Activated naive CD4-positive, alpha-beta T cell treated with anti-CD3 and anti-CD28 coated beads, Interleukin-2, amount 50 U/mL, for 72 hours (primary cell): ENCODE results near the gene NRCAM. TPM values are rescaled to one million over a fixed set of nuclear protein-coding genes. Genes with fewer than 3 reads are reported as not detected.
A peak's percentile ranks its signal among the peaks of the same experiment; 100 is the strongest.

Source experiments
- ATAC-seq, 2 donors: fragments of 150-1000 bp; cut with Tn5 transposase; 2 replicates each; pipeline ENCODE4 v1.10.0; 2021; ENCODE audit warnings: mild to moderate bottlenecking in 2 of 2, moderate library complexity in 2 of 2
- DNase-seq, 2 donors: peaks; one replicate each; pipeline ENCODE4 v3.0.0; 2021 to 2022; ENCODE audit warnings: low spot score in 2 of 2
- H3K27ac Mint-ChIP-seq, 2 donors: one replicate each; pipeline ENCODE4 v1.8.0; 2022; ENCODE audit warnings: mild to moderate bottlenecking in 2 of 2, mixed read lengths in 2 of 2
- H3K36me3 Mint-ChIP-seq, 2 donors: one replicate each; pipeline ENCODE4 v1.8.0; 2022; ENCODE audit warnings: mixed read lengths in 2 of 2
- H3K9me3 Mint-ChIP-seq, 2 donors: one replicate each; pipeline ENCODE4 v1.8.0; 2022; ENCODE audit warnings: mixed read lengths in 2 of 2
- total RNA-seq, 2 donors: library from RNA; stranded (reverse); gene quantifications; one replicate each; pipeline ENCODE4 v1.2.3, GENCODE V29; 2022

NRCAM gene
- total RNA-seq, 2 donors from 2014 or later: 0.09 to 0.80 TPM

GRCh38 chr7:108448584-108449505 lies 7.4 kb downstream of the NRCAM start:
- H3K9me3 Mint-ChIP-seq: no peaks in the 10 kb centered on the region
- no peak for DNase-seq
- no peaks in the 10 kb centered on the region for H3K36me3 Mint-ChIP-seq
- H3K27ac Mint-ChIP-seq: no peak overlapping the region
- no peak for ATAC-seq

- Mint-ChIP-seq H3K27ac (no peak overlapping the region), H3K9me3 (no peaks in the 10 kb centered on the region), H3K36me3 (no peaks in the 10 kb centered on the region)
- ATAC-seq (peak; percentile 98 to 100), DNase-seq (peak in 1 of 2 donors; percentile 29)
These were observed 14.1 kb downstream of the NRCAM start for GRCh38 chr7:108442039-108442568.

GRCh38 chr7:108441392-108441955 lies 14.8 kb downstream of the NRCAM start:
- DNase-seq (no peak), ATAC-seq (no peak)
- H3K27ac Mint-ChIP-seq: no peak overlapping the region
- H3K36me3 Mint-ChIP-seq: no peaks in the 10 kb centered on the region
- no peaks in the 10 kb centered on the region for H3K9me3 Mint-ChIP-seq

GRCh38 chr7:108440613-108441012 lies 15.6 kb downstream of the NRCAM start:
- H3K27ac Mint-ChIP-seq: no peak overlapping the region
- no peaks in the 10 kb centered on the region for H3K36me3 Mint-ChIP-seq
- no peak for ATAC-seq
- H3K9me3 Mint-ChIP-seq: no peaks in the 10 kb centered on the region
- DNase-seq: no peak

- ATAC-seq (no peak), DNase-seq (no peak)
- Mint-ChIP-seq H3K27ac (no peak overlapping the region), H3K9me3 (no peaks in the 10 kb centered on the region), H3K36me3 (peaks cover 0 to 4% of the 10 kb centered on the region in 2 donors)
These were observed 19.3 kb downstream of the NRCAM start for GRCh38 chr7:108436906-108437305.

- Mint-ChIP-seq H3K9me3 (no peaks in the 10 kb centered on the region), H3K27ac (no peak overlapping the region), H3K36me3 (peaks cover 0 to 4% of the 10 kb centered on the region in 2 donors)
- DNase-seq (no peak), ATAC-seq (no peak)
These were observed 22.2 kb downstream of the NRCAM start for GRCh38 chr7:108434010-108434409.

GRCh38 chr7:108431099-108431498 lies 25.1 kb downstream of the NRCAM start:
- DNase-seq: no peak
- H3K9me3 Mint-ChIP-seq: no peaks in the 10 kb centered on the region
- ATAC-seq: no peak

GRCh38 chr7:108430664-108431063 lies 25.6 kb downstream of the NRCAM start:
- no peaks in the 10 kb centered on the region for H3K9me3 Mint-ChIP-seq
- H3K27ac Mint-ChIP-seq: no peak overlapping the region
- ATAC-seq (no peak), DNase-seq (no peak)
- peaks cover 0 to 4% of the 10 kb centered on the region in 2 donors for H3K36me3 Mint-ChIP-seq

More at GRCh38 chr7:108431099-108431498, 25.1 kb downstream of the NRCAM start:
- Mint-ChIP-seq H3K27ac (no peak overlapping the region), H3K36me3 (peaks cover 0 to 4% of the 10 kb centered on the region in 2 donors)

GRCh38 chr7:108427766-108428165 lies 28.5 kb downstream of the NRCAM start:
- H3K27ac Mint-ChIP-seq: no peak overlapping the region
- ATAC-seq (no peak), DNase-seq (no peak)
- peaks cover 0 to 4% of the 10 kb centered on the region in 2 donors for H3K36me3 Mint-ChIP-seq
- no peaks in the 10 kb centered on the region for H3K9me3 Mint-ChIP-seq

- no peak for ATAC-seq
- DNase-seq: no peak
- H3K27ac Mint-ChIP-seq: no peak overlapping the region
These were observed 30.4 kb downstream of the NRCAM start for GRCh38 chr7:108425714-108426275.

GRCh38 chr7:108424013-108424412 lies 32.2 kb downstream of the NRCAM start:
- Mint-ChIP-seq H3K9me3 (no peaks in the 10 kb centered on the region), H3K27ac (no peak overlapping the region), H3K36me3 (no peaks in the 10 kb centered on the region)
- DNase-seq (no peak), ATAC-seq (no peak)

More at GRCh38 chr7:108425714-108426275, 30.4 kb downstream of the NRCAM start:
- Mint-ChIP-seq H3K36me3 (no peaks in the 10 kb centered on the region), H3K9me3 (no peaks in the 10 kb centered on the region)

GRCh38 chr7:108423089-108423989 lies 32.9 kb downstream of the NRCAM start:
- no peaks in the 10 kb centered on the region for H3K36me3 Mint-ChIP-seq
- no peaks in the 10 kb centered on the region for H3K9me3 Mint-ChIP-seq
- DNase-seq (no peak), ATAC-seq (peak in 1 of 2 donors; percentile 82)
- no peak overlapping the region for H3K27ac Mint-ChIP-seq

GRCh38 chr7:108421720-108422331 lies 34.4 kb downstream of the NRCAM start:
- DNase-seq: no peak
- Mint-ChIP-seq H3K36me3 (peaks cover 0 to 6% of the 10 kb centered on the region in 2 donors), H3K9me3 (no peaks in the 10 kb centered on the region), H3K27ac (no peak overlapping the region)
- no peak for ATAC-seq

GRCh38 chr7:108419961-108420908 lies 36.0 kb downstream of the NRCAM start:
- H3K27ac Mint-ChIP-seq: no peak overlapping the region
- DNase-seq (no peak), ATAC-seq (peak in 1 of 2 donors; percentile 44)
- H3K9me3 Mint-ChIP-seq: no peaks in the 10 kb centered on the region
- peaks cover 0 to 6% of the 10 kb centered on the region in 2 donors for H3K36me3 Mint-ChIP-seq

GRCh38 chr7:108418946-108419345 lies 37.3 kb downstream of the NRCAM start:
- Mint-ChIP-seq H3K9me3 (no peaks in the 10 kb centered on the region), H3K36me3 (peaks cover 0 to 6% of the 10 kb centered on the region in 2 donors), H3K27ac (no peak overlapping the region)
- DNase-seq (no peak), ATAC-seq (no peak)
